Liver (tissue), 9 donors: ENCODE data around the gene DUS3L. TPM values are rescaled to one million over a fixed set of nuclear protein-coding genes. Genes with fewer than 3 reads are reported as not detected.

Source experiments
- DNase-seq: peaks from one replicate; pipeline ENCODE4 v3.0.0-alpha.2; 2017; ENCODE audit warnings: low spot score
- H3K27ac ChIP-seq, 2 donors: one replicate each; pipeline ENCODE4 v1.7.0; 2013; ENCODE audit warnings: inconsistent platforms in 2 of 2, low read length in 2 of 2, control low read depth in 1 of 2, low read depth in 1 of 2, mild to moderate bottlenecking in 1 of 2
- H3K27me3 ChIP-seq, 4 donors: one replicate each; pipeline versions ENCODE4 v1.6.1 to v1.7.0; 2013; ENCODE audit warnings: low read length in 3 of 4, inconsistent platforms in 1 of 4, mild to moderate bottlenecking in 1 of 4, moderate library complexity in 1 of 4; ENCODE audit not compliant: control insufficient read depth in 4 of 4, insufficient read depth in 4 of 4
- H3K36me3 ChIP-seq, 4 donors: one replicate each; pipeline versions ENCODE4 v1.6.1 to v1.7.0; 2013; ENCODE audit warnings: low read length in 3 of 4, mild to moderate bottlenecking in 3 of 4, low read depth in 1 of 4, moderate library complexity in 1 of 4; ENCODE audit not compliant: control insufficient read depth in 4 of 4, insufficient read depth in 3 of 4
- H3K4me1 ChIP-seq, 4 donors: one replicate each; pipeline versions ENCODE4 v1.6.1 to v1.7.0; 2013; ENCODE audit warnings: low read length in 3 of 4, mild to moderate bottlenecking in 3 of 4, moderate library complexity in 1 of 4; ENCODE audit not compliant: control insufficient read depth in 4 of 4, insufficient read depth in 4 of 4
- H3K4me3 ChIP-seq, 3 donors: one replicate each; pipeline versions ENCODE4 v1.6.1 to v1.7.0; 2013; ENCODE audit warnings: low read length in 3 of 3, control low read depth in 1 of 3, low read depth in 1 of 3, mild to moderate bottlenecking in 1 of 3
- H3K9ac ChIP-seq, 2 donors: one replicate each; pipeline ENCODE4 v1.7.0; 2013; ENCODE audit warnings: low read length in 2 of 2, mild to moderate bottlenecking in 2 of 2, moderate library complexity in 2 of 2, control low read depth in 1 of 2, low read depth in 1 of 2
- H3K9me3 ChIP-seq, 4 donors: one replicate each; pipeline versions ENCODE4 v1.6.1 to v1.7.0; 2013; ENCODE audit warnings: low read length in 3 of 4; ENCODE audit not compliant: control insufficient read depth in 4 of 4
- ATF3 ChIP-seq: IDR thresholded peaks from 2 replicates; pipeline ENCODE4 v1.6.1; 2016; ENCODE audit warnings: antibody characterized with exemption
- CTCF ChIP-seq: fragments of 150-350 bp; IDR thresholded peaks from 2 replicates; pipeline ENCODE4 v1.5.1; 2017; ENCODE audit warnings: improper control_type of control experiment, low read depth, low read length; ENCODE audit not compliant: missing input control
- EGR1 ChIP-seq, 2 donors: IDR thresholded peaks; 2 replicates each; pipeline ENCODE4 v1.6.1; 2016 to 2018; ENCODE audit warnings: antibody characterized with exemption in 2 of 2, low read depth in 2 of 2
- FOXA2 ChIP-seq: IDR thresholded peaks from 2 replicates; pipeline ENCODE4 v1.6.1; 2016; ENCODE audit warnings: antibody characterized with exemption
- GABPA ChIP-seq, 2 donors: IDR thresholded peaks in 1 of 2; conservative IDR thresholded peaks in 1 of 2; 2 replicates each; pipeline ENCODE4 v1.6.1; 2016; ENCODE audit warnings: antibody characterized with exemption in 2 of 2, mild to moderate bottlenecking in 1 of 2, moderate library complexity in 1 of 2
- HNF4A ChIP-seq, 2 donors: conservative IDR thresholded peaks; 2 replicates each; pipeline ENCODE4 v1.6.1; 2016; ENCODE audit warnings: antibody characterized with exemption in 2 of 2, mild to moderate bottlenecking in 2 of 2
- HNF4G ChIP-seq: IDR thresholded peaks from 2 replicates; pipeline ENCODE4 v1.6.1; 2016; ENCODE audit warnings: antibody characterized with exemption
- JUND ChIP-seq, 2 donors: IDR thresholded peaks; 2 replicates each; pipeline ENCODE4 v1.6.1; 2016; ENCODE audit warnings: antibody characterized with exemption in 2 of 2
- NR2F2 ChIP-seq: IDR thresholded peaks from 2 replicates; pipeline ENCODE4 v1.6.1; 2016; ENCODE audit warnings: antibody characterized with exemption
- RAD21 ChIP-seq, 2 donors: IDR thresholded peaks; 2 replicates each; pipeline ENCODE4 v1.6.1; 2016; ENCODE audit warnings: antibody characterized with exemption in 2 of 2, mild to moderate bottlenecking in 2 of 2
- REST ChIP-seq: IDR thresholded peaks from 2 replicates; pipeline ENCODE4 v1.6.1; 2016; ENCODE audit warnings: antibody characterized with exemption, mild to moderate bottlenecking
- RXRA ChIP-seq, 2 donors: IDR thresholded peaks; 2 replicates each; pipeline ENCODE4 v1.6.1; 2017 to 2018; ENCODE audit warnings: antibody characterized with exemption in 2 of 2, mild to moderate bottlenecking in 1 of 2
- SP1 ChIP-seq: IDR thresholded peaks from 2 replicates; pipeline ENCODE4 v1.6.1; 2018; ENCODE audit warnings: antibody characterized with exemption, mild to moderate bottlenecking
- TAF1 ChIP-seq: conservative IDR thresholded peaks from 2 replicates; pipeline ENCODE4 v1.6.1; 2016; ENCODE audit warnings: antibody characterized with exemption, mild to moderate bottlenecking
- YY1 ChIP-seq: IDR thresholded peaks from 2 replicates; pipeline ENCODE4 v1.6.1; 2016; ENCODE audit warnings: antibody characterized with exemption, mild to moderate bottlenecking
- WGBS: extraction: QIAGEN DNeasy Blood & Tissue Kit; methylation state at CpG from one replicate; pipeline ENCODE4 v1.1.7; 2013; 5-methylcytosine and 5-hydroxymethylcytosine counted together
- polyA plus RNA-seq, 2 donors: library from polyadenylated mRNA; stranded (reverse) in 1 of 2; unstranded in 1 of 2; fragments of 200-250 nt in 1 of 2; fragments of >200 nt in 1 of 2; fragmentation: Nextera tagmentation in 1 of 2; extraction: Ambion mirVana in 1 of 2; gene quantifications; one replicate each; pipeline versions ENCODE4 v1.2.1 to v1.2.3, GENCODE V29; 2013 to 2015
- total RNA-seq, 2 donors: library from RNA; depleted of rRNA; stranded (reverse); fragments of >200 nt; gene quantifications; one replicate each; pipeline ENCODE4 v1.2.3, GENCODE V29; 2014
- TF ChIP-seq, protein P1 (sequence below): IDR thresholded peaks from 2 replicates; pipeline ENCODE4 v1.6.1; 2016; ENCODE audit warnings: antibody characterized with exemption
- donor health status: healthy.
- donor health status: healthy.
- donor health status: healthy.
- donor health status: healthy.
- donor health status: healthy.

Gene DUS3L
- total and polyA plus RNA-seq, 4 donors = 12.2 to 19.0 (median 16.9) TPM

- no peak overlapping the region for H3K27ac ChIP-seq
- WGBS = 62% methylated on average over 8 of the region's 8 CpGs
- no peaks in the 10 kb centered on the region for H3K9me3 ChIP-seq
These were observed 30.7 kb upstream of the DUS3L start for GRCh38 chr19:5821521-5822180.

GRCh38 chr19:5820785-5821184, 29.8 kb upstream of the DUS3L start:
- H3K9me3 ChIP-seq = no peaks in the 10 kb centered on the region
- H3K36me3 ChIP-seq = no peaks in the 10 kb centered on the region
- no peak for DNase-seq
- peaks cover 3 to 17% (median 8%) of the 10 kb centered on the region in 4 donors for H3K4me1 ChIP-seq
- H3K27me3 ChIP-seq = no peaks in the 10 kb centered on the region
- no peak overlapping the region for H3K4me3 ChIP-seq
- H3K9ac ChIP-seq = no peak overlapping the region
- H3K27ac ChIP-seq = no peak overlapping the region
- no peak for TF ChIP-seq RAD21 (IDR thresholded peaks at IDR 0.05)
- TF ChIP-seq REST = no peak
- no peak for TF ChIP-seq SP1
- no peak for TF ChIP-seq CTCF
- no peak for TF ChIP-seq GABPA (IDR thresholded peaks at IDR 0.05 in 1 of 2, conservative IDR thresholded peaks at IDR 0.05 in 1 of 2)
- no peak for TF ChIP-seq YY1
- no peak for TF ChIP-seq TAF1
- no peak for TF ChIP-seq FOXA2
- TF ChIP-seq, protein P1, sequence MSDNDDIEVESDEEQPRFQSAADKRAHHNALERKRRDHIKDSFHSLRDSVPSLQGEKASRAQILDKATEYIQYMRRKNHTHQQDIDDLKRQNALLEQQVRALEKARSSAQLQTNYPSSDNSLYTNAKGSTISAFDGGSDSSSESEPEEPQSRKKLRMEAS = no peak
- WGBS = 76% methylated on average over 6 of the region's 6 CpGs

More at GRCh38 chr19:5821521-5822180, 30.7 kb upstream of the DUS3L start:
- Histone ChIP-seq H3K36me3 (no peaks in the 10 kb centered on the region), H3K4me1 (peaks cover 3 to 22% (median 11%) of the 10 kb centered on the region in 4 donors), H3K4me3 (no peak overlapping the region), H3K9ac (no peak overlapping the region), H3K27me3 (no peaks in the 10 kb centered on the region)
- TF ChIP-seq JUND (IDR thresholded peaks at IDR 0.05) (no peak), NR2F2 (no peak), RAD21 (IDR thresholded peaks at IDR 0.05) (no peak), SP1 (no peak), ATF3 (no peak), HNF4G (no peak), FOXA2 (no peak), TAF1 (no peak), RXRA (IDR thresholded peaks at IDR 0.05) (no peak), CTCF (no peak), GABPA (IDR thresholded peaks at IDR 0.05 in 1 of 2, conservative IDR thresholded peaks at IDR 0.05 in 1 of 2) (no peak), HNF4A (conservative IDR thresholded peaks at IDR 0.05) (no peak), EGR1 (IDR thresholded peaks at IDR 0.05; ENCODE audit: low read depth in 2 of 2) (no peak), YY1 (no peak)
- TF ChIP-seq, protein P1 = no peak
- DNase-seq = no peak
